ENCODE results near the gene CTTNBP2. TPM values are rescaled to one million over a fixed set of nuclear protein-coding genes. Genes with fewer than 3 reads are reported as not detected.

Gene CTTNBP2
- total RNA-seq, 4 donors from 2014 or later = 2.6 to 6.2 (median 4.3) TPM

DNA sequence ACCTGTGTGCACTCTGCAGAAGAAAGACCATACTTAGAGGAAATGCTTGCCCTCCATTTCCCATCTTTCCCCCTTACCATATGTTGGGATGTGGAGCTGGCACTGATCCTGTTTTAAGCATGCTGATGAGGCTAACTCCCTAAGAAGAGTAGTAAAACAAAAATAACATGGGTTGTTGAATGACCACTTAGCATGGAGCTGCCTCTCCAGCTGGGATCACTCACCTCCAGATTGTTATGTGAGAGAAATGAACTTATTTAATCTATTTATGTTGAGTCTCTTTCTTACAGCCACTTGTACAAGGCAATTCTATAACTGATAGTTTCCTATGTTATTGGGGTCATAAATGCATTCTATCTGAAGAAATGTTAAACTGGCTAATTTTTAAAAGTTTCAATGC, 17.0 kb downstream of the CTTNBP2 start:
- Histone ChIP-seq H3K9me3 (no peaks in the 10 kb centered on the region), H3K36me3 (no peaks in the 10 kb centered on the region), H3K27me3 (no peaks in the 10 kb centered on the region), H3K27ac (no peak overlapping the region), H3K4me3 (no peak overlapping the region), H3K4me1 (no peaks in the 10 kb centered on the region)
- no peak for TF ChIP-seq EP300 (IDR thresholded peaks at IDR 0.05; ENCODE audit: low read depth)
- TF ChIP-seq, protein P1, sequence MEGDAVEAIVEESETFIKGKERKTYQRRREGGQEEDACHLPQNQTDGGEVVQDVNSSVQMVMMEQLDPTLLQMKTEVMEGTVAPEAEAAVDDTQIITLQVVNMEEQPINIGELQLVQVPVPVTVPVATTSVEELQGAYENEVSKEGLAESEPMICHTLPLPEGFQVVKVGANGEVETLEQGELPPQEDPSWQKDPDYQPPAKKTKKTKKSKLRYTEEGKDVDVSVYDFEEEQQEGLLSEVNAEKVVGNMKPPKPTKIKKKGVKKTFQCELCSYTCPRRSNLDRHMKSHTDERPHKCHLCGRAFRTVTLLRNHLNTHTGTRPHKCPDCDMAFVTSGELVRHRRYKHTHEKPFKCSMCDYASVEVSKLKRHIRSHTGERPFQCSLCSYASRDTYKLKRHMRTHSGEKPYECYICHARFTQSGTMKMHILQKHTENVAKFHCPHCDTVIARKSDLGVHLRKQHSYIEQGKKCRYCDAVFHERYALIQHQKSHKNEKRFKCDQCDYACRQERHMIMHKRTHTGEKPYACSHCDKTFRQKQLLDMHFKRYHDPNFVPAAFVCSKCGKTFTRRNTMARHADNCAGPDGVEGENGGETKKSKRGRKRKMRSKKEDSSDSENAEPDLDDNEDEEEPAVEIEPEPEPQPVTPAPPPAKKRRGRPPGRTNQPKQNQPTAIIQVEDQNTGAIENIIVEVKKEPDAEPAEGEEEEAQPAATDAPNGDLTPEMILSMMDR (IDR thresholded peaks at IDR 0.05) = no peak
- no peak for TF ChIP-seq POLR2A (IDR thresholded peaks at IDR 0.05)
- TF ChIP-seq POLR2AphosphoS5 (IDR thresholded peaks at IDR 0.05) = no peak
- intact Hi-C loops (cut with DNase I; ENCODE audit: low total_unique reads) (no loop called here), in situ Hi-C loops (cut with MboI; ENCODE audit: low pct_ligation_motif_present in 1 of 4, low pct_unique_long_range_greater_than_20kb in 1 of 4, low sequenced_read_pairs in 3 of 4) (no loop called here)
- DNase-seq = no peak

- 74 to 90% methylated on average over 1 of the region's 1 CpG for WGBS, 2 donors (ENCODE audit: low coverage in 1 of 2)
- H3K36me3 ChIP-seq = no peaks in the 10 kb centered on the region
Measured at GRCh38 chr7:117854186-117854585, 19.1 kb downstream of the CTTNBP2 start.

GRCh38 chr7:117848941-117849340, 24.3 kb downstream of the CTTNBP2 start:
- no peaks in the 10 kb centered on the region for H3K4me1 ChIP-seq
- H3K27me3 ChIP-seq = no peaks in the 10 kb centered on the region
- no peak overlapping the region for H3K4me3 ChIP-seq
- no peaks in the 10 kb centered on the region for H3K36me3 ChIP-seq
- WGBS, 2 donors (ENCODE audit: low coverage in 1 of 2) = 83 to 85% methylated on average over 1 to 7 of the region's 7 CpGs
- intact Hi-C loops (cut with DNase I; ENCODE audit: low total_unique reads) (no loop called here), in situ Hi-C loops (cut with MboI; ENCODE audit: low pct_ligation_motif_present in 1 of 4, low pct_unique_long_range_greater_than_20kb in 1 of 4, low sequenced_read_pairs in 3 of 4) (no loop called here)
- H3K9me3 ChIP-seq = no peaks in the 10 kb centered on the region
- no peak overlapping the region for H3K27ac ChIP-seq
- TF ChIP-seq, protein P1 (IDR thresholded peaks at IDR 0.05) = no peak
- TF ChIP-seq POLR2A (IDR thresholded peaks at IDR 0.05) (no peak), EP300 (IDR thresholded peaks at IDR 0.05; ENCODE audit: low read depth) (no peak), POLR2AphosphoS5 (IDR thresholded peaks at IDR 0.05) (no peak)
- no peak for DNase-seq

More at GRCh38 chr7:117854186-117854585, 19.1 kb downstream of the CTTNBP2 start:
- intact Hi-C loops (cut with DNase I; ENCODE audit: low total_unique reads) = no loop called here
- DNase-seq = no peak
- H3K4me1 ChIP-seq = no peaks in the 10 kb centered on the region
- no peak overlapping the region for H3K4me3 ChIP-seq
- no peaks in the 10 kb centered on the region for H3K9me3 ChIP-seq
- H3K27ac ChIP-seq = no peak overlapping the region
- no peak for TF ChIP-seq POLR2A (IDR thresholded peaks at IDR 0.05)
- no peak for TF ChIP-seq EP300 (IDR thresholded peaks at IDR 0.05; ENCODE audit: low read depth)
- TF ChIP-seq, protein P1 (IDR thresholded peaks at IDR 0.05) = no peak
- no peak for TF ChIP-seq POLR2AphosphoS5 (IDR thresholded peaks at IDR 0.05)
- no peaks in the 10 kb centered on the region for H3K27me3 ChIP-seq
- in situ Hi-C loops (cut with MboI; ENCODE audit: low pct_ligation_motif_present in 1 of 4, low pct_unique_long_range_greater_than_20kb in 1 of 4, low sequenced_read_pairs in 3 of 4) = no loop called here

DNA sequence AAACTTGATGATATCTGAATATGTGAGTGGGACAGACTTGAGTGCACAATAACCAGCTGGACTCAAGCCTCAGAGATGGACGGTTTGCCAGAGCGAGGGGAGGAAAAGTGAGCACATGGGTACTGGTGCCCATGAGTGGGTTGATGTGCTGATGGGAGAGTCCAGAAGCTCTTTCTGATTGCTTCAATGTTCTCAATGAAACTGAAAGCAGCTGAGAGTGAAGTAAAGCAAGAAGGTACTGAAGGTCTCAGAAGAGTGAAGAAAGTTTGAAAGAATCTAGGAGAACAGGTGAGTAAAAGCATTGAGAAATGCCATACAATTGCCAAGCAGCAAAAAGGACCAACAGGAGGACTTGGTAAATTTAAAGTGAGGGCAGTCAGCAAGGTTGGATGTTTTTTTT, 28.6 kb downstream of the CTTNBP2 start:
- TF ChIP-seq, protein P1 (IDR thresholded peaks at IDR 0.05) = no peak
- no peak for TF ChIP-seq POLR2A (IDR thresholded peaks at IDR 0.05)
- TF ChIP-seq POLR2AphosphoS5 (IDR thresholded peaks at IDR 0.05) = no peak
- TF ChIP-seq EP300 (IDR thresholded peaks at IDR 0.05; ENCODE audit: low read depth) = no peak
- DNase-seq = no peak
- Histone ChIP-seq H3K27ac (no peak overlapping the region), H3K36me3 (no peaks in the 10 kb centered on the region), H3K9me3 (no peaks in the 10 kb centered on the region), H3K4me1 (no peaks in the 10 kb centered on the region), H3K27me3 (no peaks in the 10 kb centered on the region), H3K4me3 (no peak overlapping the region)
- 86 to 90% methylated on average over 2 of the region's 2 CpGs for WGBS, 2 donors (ENCODE audit: low coverage in 1 of 2)
- intact Hi-C loops (cut with DNase I; ENCODE audit: low total_unique reads) (no loop called here), in situ Hi-C loops (cut with MboI; ENCODE audit: low pct_ligation_motif_present in 1 of 4, low pct_unique_long_range_greater_than_20kb in 1 of 4, low sequenced_read_pairs in 3 of 4) (no loop called here)

Data from transverse colon (tissue), 4 donors.